ENCODE measurements around the gene ID1. TPM values are rescaled to one million over a fixed set of nuclear protein-coding genes. Genes with fewer than 3 reads are reported as not detected.
"Not testable (repeated sequence)": the region's sequence is repeated elsewhere in the genome, so short reads cannot be mapped to it uniquely, and the experiment has no call there.

The ID1 gene
- total RNA-seq, 1 experiment from 2014 or later, result 396 TPM

- no peak for DNase-seq
These were observed 35.2 kb downstream of the ID1 start for GRCh38 chr20:31640259-31640658.

GRCh38 chr20:31641391-31641790, 36.3 kb downstream of the ID1 start:
- Histone ChIP-seq H3K9me3 (no peaks in the 10 kb centered on the region), H3K4me3 (no peak overlapping the region), H3K36me3 (no peaks in the 10 kb centered on the region), H3K27me3 (no peaks in the 10 kb centered on the region)
- DNase-seq, result no peak

More at GRCh38 chr20:31640259-31640658, 35.2 kb downstream of the ID1 start:
- Histone ChIP-seq H3K27me3 (no peaks in the 10 kb centered on the region), H3K36me3 (no peaks in the 10 kb centered on the region), H3K4me3 (no peak overlapping the region), H3K9me3 (no peaks in the 10 kb centered on the region)

- no peak for DNase-seq
- Histone ChIP-seq H3K9me3 (no peaks in the 10 kb centered on the region), H3K36me3 (no peaks in the 10 kb centered on the region), H3K27me3 (no peaks in the 10 kb centered on the region), H3K4me3 (no peak overlapping the region)
These were observed 37.7 kb downstream of the ID1 start for GRCh38 chr20:31642837-31643236.

- no peak for DNase-seq
- Histone ChIP-seq H3K4me3 (no peak overlapping the region), H3K27me3 (no peaks in the 10 kb centered on the region), H3K36me3 (no peaks in the 10 kb centered on the region), H3K9me3 (no peaks in the 10 kb centered on the region)
These were observed 38.4 kb downstream of the ID1 start for GRCh38 chr20:31643522-31643921.

DNA sequence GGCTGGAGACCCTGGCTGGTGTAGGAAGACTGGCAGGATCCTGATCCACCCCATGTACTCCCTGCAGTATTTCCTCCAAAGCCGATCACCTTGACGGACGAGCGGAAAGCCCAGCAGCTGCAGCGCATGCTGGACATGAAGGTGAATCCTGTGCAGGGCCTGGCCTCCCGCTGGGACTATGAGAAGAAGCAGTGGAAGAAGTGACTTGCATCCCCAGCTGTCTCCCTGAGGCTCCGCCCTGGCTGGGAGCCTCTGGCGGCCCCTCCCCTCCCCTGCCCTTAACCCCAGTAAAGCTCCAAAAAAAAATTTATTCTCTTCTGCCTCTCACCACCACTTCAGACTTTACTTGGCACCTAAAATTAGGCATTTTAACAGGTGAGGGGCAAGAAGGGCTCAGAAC, 39.6 kb downstream of the ID1 start:
- Histone ChIP-seq H3K27me3 (no peaks in the 10 kb centered on the region), H3K4me3 (no peak overlapping the region), H3K36me3 (no peaks in the 10 kb centered on the region), H3K9me3 (no peaks in the 10 kb centered on the region)
- no peak for DNase-seq

- H3K9me3 ChIP-seq, H3K27me3 ChIP-seq, H3K4me3 ChIP-seq, H3K36me3 ChIP-seq: not testable (repeated sequence)
- DNase-seq, result peak; percentile 82
These were observed 43.0 kb downstream of the ID1 start for GRCh38 chr20:31648104-31648503.

DNA sequence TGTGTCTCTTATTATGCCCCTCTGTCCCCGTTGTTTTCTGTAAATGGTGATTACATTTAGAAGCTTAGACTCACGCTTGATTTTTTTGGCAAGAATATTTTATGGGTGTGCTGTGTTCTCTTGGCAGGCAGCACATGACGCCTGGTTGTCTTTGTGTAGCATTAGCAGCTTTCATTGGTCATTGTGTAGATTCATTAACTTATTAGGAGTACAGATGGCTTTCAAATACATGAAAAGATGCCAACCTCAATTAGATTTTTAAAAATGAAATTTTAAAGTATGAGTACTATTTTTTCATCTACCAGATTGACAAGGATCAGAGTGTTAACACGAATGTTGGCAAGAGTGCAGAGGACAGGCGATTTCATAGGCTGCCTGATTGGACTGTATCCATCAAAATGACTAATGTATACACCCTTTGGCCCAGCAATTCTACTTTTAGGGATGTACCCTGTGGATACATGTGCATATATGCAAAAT, 47.9 kb downstream of the ID1 start:
- no peaks in the 10 kb centered on the region for H3K9me3 ChIP-seq
- no peaks in the 10 kb centered on the region for H3K36me3 ChIP-seq
- no peak overlapping the region for H3K4me3 ChIP-seq
- no peaks in the 10 kb centered on the region for H3K27me3 ChIP-seq
- DNase-seq, result peak; percentile 71

DNA sequence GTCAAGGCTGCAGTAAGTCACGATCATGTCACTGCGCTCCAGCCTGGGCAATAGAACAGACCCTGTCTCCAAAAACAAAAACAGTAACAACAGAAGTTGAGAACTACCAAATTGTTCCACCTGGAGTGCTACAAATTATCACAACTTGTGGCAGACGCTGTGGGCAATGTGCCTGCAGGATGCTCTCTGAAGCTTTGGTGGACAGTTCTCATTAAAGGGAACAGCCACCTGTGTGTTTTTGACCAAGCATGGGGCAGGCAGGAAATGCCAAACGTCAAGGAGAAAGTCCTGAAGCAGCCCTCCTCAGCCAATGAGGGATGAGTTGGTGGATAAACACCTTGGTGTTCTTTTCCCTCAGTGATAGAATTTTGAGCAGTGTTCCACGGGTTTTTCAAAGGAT, 48.5 kb downstream of the ID1 start:
- no peak for DNase-seq
- Histone ChIP-seq H3K4me3 (no peak overlapping the region), H3K9me3 (no peaks in the 10 kb centered on the region), H3K27me3 (no peaks in the 10 kb centered on the region), H3K36me3 (no peaks in the 10 kb centered on the region)

DNA sequence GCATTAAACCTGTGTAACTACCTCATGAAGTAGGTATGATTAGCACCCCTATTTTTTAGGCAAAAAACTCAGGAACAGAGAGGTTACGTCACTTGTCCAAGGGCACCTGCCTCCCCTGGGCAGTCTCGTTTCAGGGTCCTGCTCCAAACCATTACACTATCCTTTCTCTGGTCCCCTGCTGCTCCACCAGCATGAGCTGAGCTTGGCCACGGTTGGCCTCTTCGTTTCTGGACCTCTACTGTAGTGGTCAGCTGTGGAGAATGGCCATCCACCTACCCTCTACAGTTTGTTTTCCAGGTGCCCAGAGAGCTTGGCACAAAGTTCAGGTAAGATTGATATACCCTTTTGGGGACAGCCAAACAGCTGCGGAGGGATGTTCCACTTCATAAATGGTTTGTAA, 49.4 kb downstream of the ID1 start:
- no peak for DNase-seq
- H3K36me3 ChIP-seq, result no peaks in the 10 kb centered on the region
- no peak overlapping the region for H3K4me3 ChIP-seq
- no peaks in the 10 kb centered on the region for H3K27me3 ChIP-seq
- no peaks in the 10 kb centered on the region for H3K9me3 ChIP-seq

Other genes starting within 250 kb of the ID1 start
- gene DEFB118, start 236.7 kb upstream of the ID1 start, total RNA-seq (2014; rRNA removed; shearing (Covaris generic); ENCODE audit: low replicate concordance), result not detected in 2 replicates
- not detected in 2 replicates for gene DEFB119, start 214.7 kb upstream of the ID1 start, total RNA-seq (2014; rRNA removed; shearing (Covaris generic); ENCODE audit: low replicate concordance)
- not detected in 2 replicates for gene DEFB121, start 199.1 kb upstream of the ID1 start, total RNA-seq (2014; rRNA removed; shearing (Covaris generic); ENCODE audit: low replicate concordance)
- gene DEFB123, start 164.7 kb upstream of the ID1 start, total RNA-seq (2014; rRNA removed; shearing (Covaris generic); ENCODE audit: low replicate concordance), result not detected in 2 replicates
- gene DEFB124, start 130.2 kb upstream of the ID1 start, total RNA-seq (2014; rRNA removed; shearing (Covaris generic); ENCODE audit: low replicate concordance), result not detected in 2 replicates
- not detected in 2 replicates for gene REM1, start 130.0 kb upstream of the ID1 start, total RNA-seq (2014; rRNA removed; shearing (Covaris generic); ENCODE audit: low replicate concordance)
- gene HM13, start 90.8 kb upstream of the ID1 start, total RNA-seq (2014; rRNA removed; shearing (Covaris generic); ENCODE audit: low replicate concordance), result 115 and 155 TPM in 2 replicates
- gene COX4I2, start 32.6 kb downstream of the ID1 start, total RNA-seq (2014; rRNA removed; shearing (Covaris generic); ENCODE audit: low replicate concordance), result not detected in 2 replicates
- 63.0 and 64.2 TPM in 2 replicates for gene BCL2L1, start 117.6 kb downstream of the ID1 start, total RNA-seq (2014; rRNA removed; shearing (Covaris generic); ENCODE audit: low replicate concordance)
- gene TPX2, start 134.0 kb downstream of the ID1 start, total RNA-seq (2014; rRNA removed; shearing (Covaris generic); ENCODE audit: low replicate concordance), result 123 and 139 TPM in 2 replicates
- not detected in 2 replicates for gene MYLK2, start 214.1 kb downstream of the ID1 start, total RNA-seq (2014; rRNA removed; shearing (Covaris generic); ENCODE audit: low replicate concordance)
- gene FOXS1, start 240.3 kb downstream of the ID1 start, total RNA-seq (2014; rRNA removed; shearing (Covaris generic); ENCODE audit: low replicate concordance), result 0.07 TPM in 1 of 2 replicates, not detected in the other

Data from MG63 (cell line).